IPS-18c (cell line): ENCODE measurements around the gene TRAF2.
"Not testable (repeated sequence)": the region's sequence is repeated elsewhere in the genome, so short reads cannot be mapped to it uniquely, and the experiment has no call there.

Experiments used
- H3K4me3 ChIP-seq: 2 replicates; pipeline ENCODE4 v1.7.0; 2013; ENCODE audit warnings: low read depth, mild to moderate bottlenecking, low read length, moderate library complexity; ENCODE audit not compliant: insufficient read depth
- H3K9me3 ChIP-seq: one replicate; pipeline ENCODE4 v1.6.1; 2013; ENCODE audit warnings: mild to moderate bottlenecking, low read length, moderate library complexity; ENCODE audit not compliant: control insufficient read depth, insufficient read depth

Gene TRAF2

DNA sequence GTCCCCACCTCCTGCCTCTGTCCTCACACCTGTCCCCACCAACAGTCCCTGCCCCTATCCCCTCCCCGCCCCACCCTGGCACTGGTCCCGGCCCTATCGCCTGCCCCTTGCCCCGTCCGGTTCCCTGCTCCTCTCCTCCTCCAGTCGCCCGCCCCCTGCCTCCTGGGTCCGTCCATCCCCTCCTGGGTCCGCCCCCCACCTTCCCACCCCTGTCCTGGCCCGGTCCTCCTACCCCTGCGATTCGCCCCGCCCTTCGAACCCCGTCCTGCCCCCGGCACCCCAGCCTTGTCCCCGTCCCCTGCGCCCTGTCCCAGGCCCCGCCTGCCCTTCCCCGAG, 20.6 kb upstream of the TRAF2 start:
- peak overlapping the region; percentile 77 for H3K4me3 ChIP-seq
- peaks cover 6% of the 10 kb centered on the region for H3K9me3 ChIP-seq

DNA sequence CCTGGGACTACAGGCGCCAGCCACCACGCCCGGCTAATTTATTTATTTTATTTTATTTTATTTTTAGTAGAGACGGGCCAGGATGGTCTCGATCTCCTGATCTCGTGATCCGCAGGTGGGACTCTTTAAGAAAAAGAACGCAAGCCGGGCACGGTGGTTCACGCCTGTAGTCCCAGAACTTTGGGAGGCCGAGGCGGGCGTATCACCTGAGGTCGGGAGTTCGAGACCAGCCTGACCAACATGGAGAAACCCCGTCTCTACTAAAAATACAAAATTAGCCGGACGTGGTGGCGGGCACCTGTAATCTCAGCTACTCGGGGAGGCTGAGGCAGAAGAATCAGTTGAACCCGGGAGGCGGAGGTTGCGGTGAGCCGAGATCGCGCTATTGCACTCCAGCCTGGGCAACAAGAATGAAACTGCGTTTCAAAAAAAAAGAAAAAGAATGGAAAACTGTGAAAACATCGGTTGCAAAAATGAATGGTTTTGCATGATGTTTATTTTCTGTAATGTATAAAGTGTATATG, 19.4 kb upstream of the TRAF2 start:
- H3K4me3 ChIP-seq, H3K9me3 ChIP-seq: not testable (repeated sequence)

DNA sequence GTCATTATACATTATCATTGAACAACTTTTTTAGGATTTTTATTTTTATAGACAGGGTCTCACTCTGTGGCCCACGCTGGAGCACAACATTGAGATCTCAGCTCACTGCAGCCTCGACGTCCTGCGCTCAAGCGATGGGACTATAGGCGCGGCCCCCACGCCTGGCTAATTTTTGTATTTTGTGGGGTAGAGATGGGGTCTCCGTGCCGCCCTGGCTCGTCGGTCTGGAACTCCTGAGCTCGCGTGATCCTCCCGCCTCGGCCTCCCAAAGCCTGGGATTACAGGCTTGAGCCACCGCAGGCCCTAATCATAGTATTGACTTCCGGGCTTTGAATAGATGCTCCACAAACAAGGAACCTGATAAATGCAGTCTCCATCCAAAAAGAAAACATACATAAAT, 18.8 kb upstream of the TRAF2 start:
- peaks cover 13% of the 10 kb centered on the region for H3K9me3 ChIP-seq
- H3K4me3 ChIP-seq: no peak overlapping the region

DNA sequence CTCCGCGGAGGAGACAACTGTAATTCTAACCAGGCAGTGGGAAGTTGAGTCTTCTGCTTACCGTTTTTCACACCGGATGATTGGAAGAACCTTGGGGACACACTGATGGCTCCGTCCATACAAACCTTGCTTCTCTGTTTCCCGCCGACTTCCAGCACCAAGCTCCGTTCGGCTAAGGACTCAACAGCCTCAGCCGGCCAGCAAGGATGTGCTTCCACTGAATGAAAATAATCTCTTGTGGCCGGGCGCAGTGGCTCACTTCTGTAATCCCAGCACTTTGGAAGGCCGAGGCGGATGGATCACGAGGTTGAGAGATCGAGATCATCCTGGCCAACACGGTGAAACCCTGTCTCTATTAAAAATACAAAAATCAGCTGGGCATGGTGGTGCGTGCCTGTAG, 18.4 kb upstream of the TRAF2 start:
- H3K9me3 ChIP-seq: peaks cover 16% of the 10 kb centered on the region
- H3K4me3 ChIP-seq: no peak overlapping the region

DNA sequence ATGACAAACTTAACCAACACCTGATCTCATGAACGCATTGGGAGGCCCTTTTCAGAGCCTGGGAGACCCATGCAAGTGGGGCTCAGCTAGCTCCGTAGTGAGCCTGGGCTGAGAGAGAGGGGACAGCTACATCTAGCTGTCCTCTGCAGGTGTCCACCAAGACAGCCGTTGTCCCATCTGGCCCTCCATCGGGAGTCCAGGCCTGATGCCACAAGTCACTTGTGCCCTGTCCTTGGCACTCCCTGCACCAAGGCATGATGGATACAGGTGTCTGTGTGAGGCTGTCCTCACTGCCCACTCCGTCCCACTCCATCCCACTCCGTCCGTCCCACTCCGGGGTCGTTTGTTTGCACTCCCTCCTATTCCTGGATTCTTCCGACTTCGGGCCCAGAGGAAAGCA, 17.7 kb upstream of the TRAF2 start:
- Histone ChIP-seq H3K4me3 (no peak overlapping the region), H3K9me3 (peaks cover 16% of the 10 kb centered on the region)

DNA sequence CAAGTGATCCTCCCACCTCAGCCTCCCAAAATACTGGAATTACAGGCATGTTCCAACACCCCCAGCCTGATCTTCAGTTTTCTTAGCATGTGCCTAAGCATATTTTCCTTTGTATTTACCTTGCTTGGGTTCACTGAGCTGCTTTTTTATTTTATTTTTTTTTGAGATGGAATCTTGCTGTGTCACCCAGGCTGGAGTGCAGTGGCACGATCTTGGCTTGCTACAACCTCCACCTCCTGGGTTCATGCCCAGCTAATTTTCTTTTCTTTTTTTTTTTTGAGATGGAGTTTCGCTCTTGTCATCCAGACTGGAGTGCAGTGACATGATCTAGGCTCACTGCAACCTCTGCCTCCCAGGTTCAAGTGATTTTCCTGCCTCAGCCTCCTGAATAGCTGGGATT, 16.7 kb upstream of the TRAF2 start:
- peaks cover 18% of the 10 kb centered on the region for H3K9me3 ChIP-seq
- H3K4me3 ChIP-seq: not testable (repeated sequence)

DNA sequence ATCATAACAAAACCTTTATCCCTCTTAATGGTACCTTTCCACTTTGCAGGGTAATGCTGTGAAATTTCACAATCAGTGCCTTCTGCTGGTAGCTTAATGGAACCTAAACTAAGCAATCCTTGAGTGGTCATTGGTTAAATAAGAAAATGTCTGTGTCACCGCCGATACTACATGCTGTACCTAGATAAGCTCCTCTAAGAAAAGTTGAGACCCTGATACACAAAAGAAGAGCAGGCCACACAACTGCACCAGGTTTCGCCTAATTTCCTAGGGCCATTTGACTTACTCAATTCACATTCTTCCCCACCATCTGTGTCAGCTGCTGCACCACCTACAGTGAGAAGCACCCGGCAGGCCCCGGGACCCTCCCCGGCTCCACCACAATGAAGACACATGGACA, 11.2 kb upstream of the TRAF2 start:
- Histone ChIP-seq H3K4me3 (no peak overlapping the region), H3K9me3 (peaks cover 17% of the 10 kb centered on the region)

DNA sequence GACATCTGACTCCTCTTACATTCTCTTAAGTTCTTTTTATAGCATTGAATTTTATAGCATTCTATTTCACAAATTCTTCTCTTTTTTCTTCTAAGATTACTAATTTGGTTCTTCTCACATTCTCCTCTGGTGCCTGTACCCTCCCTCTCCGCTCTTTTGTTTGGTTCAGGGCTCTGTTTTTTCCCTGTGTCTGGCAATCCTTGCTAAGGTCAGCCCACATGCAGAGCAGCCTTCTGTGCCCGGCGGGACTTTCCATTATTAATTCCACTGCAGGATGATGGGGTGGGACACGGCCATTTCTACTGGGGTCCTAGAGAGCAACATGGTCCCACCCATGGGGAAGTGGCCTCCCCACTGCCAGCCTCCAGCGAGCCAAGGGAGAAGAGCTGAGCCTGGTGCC, 9.8 kb upstream of the TRAF2 start:
- no peak overlapping the region for H3K4me3 ChIP-seq
- peaks cover 14% of the 10 kb centered on the region for H3K9me3 ChIP-seq

DNA sequence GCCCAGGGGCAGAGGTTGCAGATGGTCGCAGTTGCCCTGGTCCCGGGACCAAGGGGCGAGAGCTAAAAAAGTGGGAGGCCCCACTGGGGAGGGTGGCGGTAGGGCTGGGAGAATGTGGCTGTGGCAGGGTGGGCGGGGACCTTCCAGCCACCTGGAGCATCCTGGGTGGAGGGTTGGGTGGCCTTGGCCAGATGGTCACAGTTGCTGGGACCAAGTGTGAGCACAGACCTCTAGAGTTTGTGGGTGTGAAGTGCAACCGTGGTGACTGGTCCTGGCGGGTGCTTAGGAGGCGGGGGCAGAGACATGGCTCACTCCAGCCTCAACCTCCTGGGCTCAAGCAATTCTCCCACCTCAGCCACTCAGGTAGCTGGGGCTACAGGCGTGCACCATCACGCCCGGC, 5.7 kb upstream of the TRAF2 start:
- Histone ChIP-seq H3K4me3 (no peak overlapping the region), H3K9me3 (peaks cover 2% of the 10 kb centered on the region)

DNA sequence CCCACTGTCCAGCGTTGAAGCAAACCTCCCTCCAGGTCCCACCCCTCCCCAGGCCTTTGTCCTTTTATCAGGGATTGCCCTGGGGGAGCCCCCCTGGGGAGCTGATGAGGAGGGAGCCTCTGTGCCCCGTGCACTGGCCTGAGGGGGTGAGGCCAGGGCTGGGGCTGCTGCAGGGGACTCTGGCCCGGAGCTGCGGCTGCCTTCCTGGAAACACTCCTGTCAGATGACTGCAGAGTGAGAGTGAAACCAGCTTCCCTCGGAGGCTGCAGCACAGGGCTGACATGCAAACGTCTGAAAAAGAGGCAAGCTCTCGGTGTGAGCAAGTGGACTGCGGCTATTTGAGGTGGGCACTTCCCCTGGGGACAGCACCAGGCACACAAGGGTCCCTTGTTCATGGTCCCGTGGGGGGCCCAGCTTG, 4.6 kb upstream of the TRAF2 start:
- no peak overlapping the region for H3K4me3 ChIP-seq
- H3K9me3 ChIP-seq: peaks cover 2% of the 10 kb centered on the region

DNA sequence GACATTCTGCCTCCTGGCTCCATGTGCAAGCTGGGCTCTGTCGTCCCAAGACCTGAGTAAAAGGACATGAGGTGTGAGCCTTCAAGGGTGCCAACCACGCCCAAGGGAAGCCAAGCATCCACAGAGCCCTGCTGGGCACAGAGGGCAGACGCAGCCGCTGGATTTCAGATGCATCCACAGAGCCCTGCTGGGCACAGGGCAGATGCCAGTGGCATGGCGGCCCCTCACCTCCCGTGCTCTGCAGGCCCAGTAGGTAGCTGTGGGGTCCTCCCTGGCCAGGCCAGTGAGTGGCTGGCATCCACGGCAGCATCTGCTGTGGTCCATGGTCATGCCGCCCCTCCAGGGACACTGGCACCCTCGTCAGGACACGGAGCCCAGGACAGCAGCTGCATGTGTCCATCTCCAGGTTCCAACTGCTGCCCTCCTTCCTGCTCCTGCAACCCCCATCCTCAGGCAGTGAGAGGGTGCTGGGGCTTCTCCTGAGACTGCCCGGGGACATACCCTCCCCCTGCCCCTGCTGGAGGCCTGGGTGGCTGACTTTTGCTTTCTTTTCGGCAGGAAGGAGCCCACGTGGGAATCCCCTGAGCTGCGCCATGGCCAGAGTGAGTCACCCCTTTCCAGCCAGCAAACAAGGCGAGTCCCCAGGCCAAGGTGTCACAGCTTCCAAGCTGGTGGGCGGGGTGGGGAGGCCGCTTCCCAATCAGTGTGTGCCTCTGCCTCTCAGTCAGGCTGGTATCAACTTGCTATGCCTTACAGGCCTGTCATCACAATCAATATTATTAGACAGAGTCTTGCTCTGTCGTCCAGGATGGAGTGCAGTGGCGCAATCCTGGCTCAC, 4.0 kb upstream of the TRAF2 start:
- H3K4me3 ChIP-seq: no peak overlapping the region

DNA sequence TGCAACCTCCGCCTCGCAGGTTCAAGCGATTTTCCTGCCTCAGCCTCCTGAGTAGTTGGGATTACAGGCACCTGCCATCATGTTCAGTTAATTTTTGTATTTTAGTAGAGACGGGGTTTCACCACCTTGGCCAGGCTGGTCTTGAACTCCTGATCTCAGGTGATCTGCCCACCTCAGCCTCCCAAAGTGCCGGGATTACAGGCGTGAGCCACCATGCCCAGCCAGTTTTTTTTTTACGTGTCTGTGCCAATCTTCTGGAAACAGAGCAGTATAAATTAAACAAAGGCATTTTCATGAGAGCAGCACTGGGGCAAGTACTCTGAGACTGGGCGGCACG, 3.4 kb upstream of the TRAF2 start:
- H3K9me3 ChIP-seq, H3K4me3 ChIP-seq: not testable (repeated sequence)

More for the DNA sequence above, 4.0 kb upstream of the TRAF2 start:
- peaks cover 3% of the 10 kb centered on the region for H3K9me3 ChIP-seq

DNA sequence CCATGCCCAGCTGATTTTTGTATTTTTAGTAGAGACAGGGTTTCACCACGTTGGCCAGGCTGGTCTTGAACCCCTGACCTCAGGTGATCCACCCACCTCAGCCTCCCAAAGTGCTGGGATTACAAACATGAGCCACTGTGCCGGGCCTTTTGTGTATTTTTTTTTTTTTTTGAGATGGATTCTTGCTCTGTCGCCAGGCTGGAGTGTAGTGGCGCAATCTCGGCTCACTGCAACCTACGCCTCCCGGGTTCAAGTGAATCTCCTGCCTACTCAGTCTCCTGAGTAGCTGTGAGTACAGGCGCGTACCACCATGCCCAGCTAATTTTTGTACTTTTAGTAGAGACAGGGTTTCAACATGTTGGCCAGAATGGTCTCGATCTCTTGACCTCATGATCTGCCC, 2.6 kb upstream of the TRAF2 start:
- H3K4me3 ChIP-seq, H3K9me3 ChIP-seq: not testable (repeated sequence)

DNA sequence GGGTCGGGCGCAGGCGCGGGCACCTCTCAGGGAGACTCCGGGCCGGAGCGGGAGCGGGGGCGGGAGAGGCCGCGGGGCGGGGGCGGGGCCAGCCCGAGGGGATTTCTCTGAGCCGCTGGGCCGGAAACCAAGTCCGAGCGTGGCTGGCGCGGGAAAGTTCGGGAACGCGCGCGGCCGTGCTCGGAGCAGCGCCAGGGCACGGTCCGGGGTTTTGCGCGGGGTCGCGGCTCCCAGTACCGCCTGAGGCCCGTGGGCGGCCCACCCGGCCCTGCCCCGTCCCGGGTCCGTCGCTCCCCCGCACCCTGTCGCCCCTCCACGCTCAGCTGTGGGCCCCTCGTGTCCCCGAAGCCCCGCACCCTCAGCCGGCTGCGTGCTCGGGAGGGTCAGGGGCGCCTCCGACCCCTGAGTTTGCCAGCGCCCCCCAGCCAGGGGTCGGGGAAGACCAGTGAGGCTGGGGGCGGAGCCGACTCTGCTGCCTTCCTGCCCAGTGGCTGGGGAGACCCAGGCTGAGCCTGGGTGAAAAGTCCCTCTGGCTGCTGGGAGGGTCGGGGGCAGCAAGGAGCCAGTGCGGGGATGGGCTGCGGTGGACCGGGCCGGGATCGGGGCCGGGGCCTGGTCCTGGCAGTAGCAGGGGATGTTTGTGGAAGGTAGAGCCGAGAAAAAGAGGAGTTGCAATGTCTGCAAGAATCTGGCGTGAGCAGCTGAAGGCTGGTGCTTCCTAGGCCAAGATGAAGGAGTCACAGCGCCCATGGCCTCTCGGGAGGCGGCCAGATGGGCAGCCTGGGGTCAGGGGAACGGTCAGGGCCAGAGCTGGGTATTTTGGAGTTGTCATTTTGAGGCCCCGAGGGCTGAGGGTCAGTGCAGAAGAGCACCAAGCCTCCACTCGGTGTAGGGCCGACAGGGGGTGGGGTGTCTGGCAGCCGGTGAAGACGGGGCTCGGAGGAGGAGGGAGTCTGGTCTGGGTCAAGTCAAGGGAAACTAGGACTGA, 588 bp downstream of the TRAF2 start:
- H3K9me3 ChIP-seq: peaks cover 3% of the 10 kb centered on the region
- H3K4me3 ChIP-seq: peak overlapping the region; percentile 77

DNA sequence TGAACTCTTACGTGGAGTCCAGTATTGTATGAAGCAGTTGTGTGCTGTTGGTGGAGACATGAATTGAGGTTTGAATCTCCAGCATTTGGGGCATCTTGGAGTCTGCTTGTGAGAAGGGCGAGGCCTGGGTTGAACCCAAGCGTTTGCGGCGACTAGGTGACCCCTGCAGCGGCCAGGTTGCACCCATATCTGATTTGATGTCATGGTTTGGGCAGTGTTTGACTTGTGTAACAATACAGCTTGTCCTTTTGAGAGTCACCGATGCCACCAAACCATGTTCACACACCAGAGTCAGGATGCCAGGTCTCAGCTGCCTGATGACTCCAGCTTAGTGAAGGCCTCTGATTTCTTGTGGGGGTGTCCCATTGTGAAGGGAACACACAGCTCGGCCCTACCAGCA, 2.1 kb downstream of the TRAF2 start:
- H3K9me3 ChIP-seq: peaks cover 3% of the 10 kb centered on the region
- H3K4me3 ChIP-seq: no peak overlapping the region

DNA sequence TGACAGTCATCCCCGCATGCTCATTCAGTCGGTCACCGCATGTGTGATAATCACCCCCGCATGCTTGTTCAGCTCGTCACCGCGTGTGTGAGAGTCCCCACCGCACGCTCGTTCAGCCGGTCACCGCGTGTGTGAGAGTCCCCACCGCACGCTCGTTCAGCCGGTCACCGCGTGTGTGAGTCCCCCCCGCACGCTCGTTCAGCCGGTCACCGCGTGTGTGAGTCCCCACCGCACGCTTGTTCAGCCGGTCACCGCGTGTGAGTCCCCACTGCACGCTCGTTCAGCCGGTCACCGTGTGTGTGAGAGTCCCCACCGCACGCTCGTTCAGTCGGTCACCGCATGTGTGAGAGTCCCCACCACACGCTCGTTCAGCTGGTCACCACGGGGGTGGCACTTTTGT, 3.5 kb downstream of the TRAF2 start:
- Histone ChIP-seq H3K4me3 (no peak overlapping the region), H3K9me3 (peaks cover 3% of the 10 kb centered on the region)

DNA sequence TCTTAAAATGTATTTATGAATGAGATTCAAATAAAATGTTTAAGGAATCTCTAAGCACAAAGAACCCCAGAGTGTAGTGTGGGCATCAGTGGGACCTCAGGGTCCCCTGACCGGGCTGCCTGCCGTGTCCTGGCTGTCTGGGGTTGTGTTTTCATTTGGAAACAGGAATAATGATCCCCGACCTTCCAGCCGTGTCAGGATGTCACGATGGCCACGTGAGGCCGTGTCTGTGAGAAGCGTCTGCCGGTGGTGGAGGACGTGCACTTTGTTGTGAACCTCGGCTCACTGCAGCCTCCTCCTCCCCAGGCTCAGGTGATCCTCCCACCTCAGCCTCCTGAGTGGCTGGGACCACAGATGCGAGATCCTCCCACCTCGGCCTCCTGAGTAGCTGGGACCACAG, 4.3 kb downstream of the TRAF2 start:
- Histone ChIP-seq H3K9me3 (peaks cover 3% of the 10 kb centered on the region), H3K4me3 (no peak overlapping the region)

DNA sequence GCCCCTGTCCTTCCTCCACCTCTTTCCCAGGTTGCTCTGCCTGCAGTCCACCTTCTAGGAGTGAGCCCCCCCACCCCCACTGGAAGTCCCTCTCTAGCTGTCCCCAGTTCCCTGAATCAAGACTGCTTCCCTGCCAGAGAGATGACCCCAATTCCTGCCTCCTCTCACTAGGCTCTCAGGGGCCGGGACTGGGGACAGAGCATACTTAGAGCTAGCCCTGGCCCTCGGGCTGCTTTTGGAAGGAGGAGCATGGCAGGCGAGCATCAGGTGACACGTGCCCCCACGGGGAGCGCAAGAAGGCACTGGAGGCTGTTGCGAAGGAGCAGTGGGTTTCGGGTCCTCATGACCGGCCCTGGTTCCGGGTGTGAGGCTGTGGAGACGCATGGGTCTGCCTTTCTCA, 9.7 kb downstream of the TRAF2 start:
- no peak overlapping the region for H3K4me3 ChIP-seq
- no peaks in the 10 kb centered on the region for H3K9me3 ChIP-seq
